HFF-Myc (cell line): ENCODE data around the gene NFATC2.

ENCODE experiments used
- DNase-seq: peaks from one replicate; pipeline ENCODE4 v3.0.0-alpha.2; 2011; ENCODE audit warnings: low read depth; ENCODE audit errors: extremely low read depth
- H3K4me3 ChIP-seq: replicated peaks from 2 replicates; pipeline ENCODE4 v1.5.1; 2011; ENCODE audit warnings: low read depth, mild to moderate bottlenecking, control low read depth, low read length
- TF ChIP-seq, protein P1 (sequence below): IDR thresholded peaks from 2 replicates; pipeline ENCODE4 v1.5.1; 2012; ENCODE audit warnings: mild to moderate bottlenecking, low read depth, low read length, control low read depth; ENCODE audit errors: missing control alignments

Gene NFATC2

DNA sequence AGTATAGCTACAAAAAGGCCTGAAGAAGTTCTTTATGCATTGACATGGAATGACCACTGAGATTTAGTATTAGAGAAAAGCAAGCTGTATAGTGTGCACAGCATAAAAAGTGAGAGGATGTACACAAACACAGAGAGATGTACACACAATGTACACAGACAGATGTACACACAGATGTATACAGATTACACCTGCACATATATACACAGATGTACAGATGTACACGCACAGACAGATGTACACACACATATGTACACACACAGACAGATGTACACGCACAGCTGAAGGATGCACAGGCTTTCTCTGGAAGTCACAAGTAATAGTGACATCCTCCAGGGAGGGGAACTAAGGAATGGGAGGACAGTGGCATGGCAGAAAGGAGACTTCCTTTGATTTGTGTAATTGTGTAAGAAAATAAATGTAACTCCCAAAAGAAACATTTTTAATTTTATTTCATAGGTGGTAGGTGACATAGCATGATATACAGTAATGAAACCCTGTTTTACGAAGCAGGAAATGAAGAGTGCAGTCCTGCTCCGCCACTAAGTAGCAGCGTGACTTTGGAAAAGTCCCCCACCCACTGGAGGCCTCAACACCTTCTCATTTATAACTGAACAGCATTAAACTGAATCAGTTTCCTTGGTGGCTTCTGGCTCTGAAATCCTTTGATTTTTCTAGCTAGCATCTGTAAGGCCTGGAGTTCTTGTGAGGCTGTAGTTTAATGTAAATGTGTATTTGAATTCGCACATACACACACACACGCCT is 14.1 kb downstream of the NFATC2 start:
- no peak for DNase-seq
- TF ChIP-seq, protein P1, sequence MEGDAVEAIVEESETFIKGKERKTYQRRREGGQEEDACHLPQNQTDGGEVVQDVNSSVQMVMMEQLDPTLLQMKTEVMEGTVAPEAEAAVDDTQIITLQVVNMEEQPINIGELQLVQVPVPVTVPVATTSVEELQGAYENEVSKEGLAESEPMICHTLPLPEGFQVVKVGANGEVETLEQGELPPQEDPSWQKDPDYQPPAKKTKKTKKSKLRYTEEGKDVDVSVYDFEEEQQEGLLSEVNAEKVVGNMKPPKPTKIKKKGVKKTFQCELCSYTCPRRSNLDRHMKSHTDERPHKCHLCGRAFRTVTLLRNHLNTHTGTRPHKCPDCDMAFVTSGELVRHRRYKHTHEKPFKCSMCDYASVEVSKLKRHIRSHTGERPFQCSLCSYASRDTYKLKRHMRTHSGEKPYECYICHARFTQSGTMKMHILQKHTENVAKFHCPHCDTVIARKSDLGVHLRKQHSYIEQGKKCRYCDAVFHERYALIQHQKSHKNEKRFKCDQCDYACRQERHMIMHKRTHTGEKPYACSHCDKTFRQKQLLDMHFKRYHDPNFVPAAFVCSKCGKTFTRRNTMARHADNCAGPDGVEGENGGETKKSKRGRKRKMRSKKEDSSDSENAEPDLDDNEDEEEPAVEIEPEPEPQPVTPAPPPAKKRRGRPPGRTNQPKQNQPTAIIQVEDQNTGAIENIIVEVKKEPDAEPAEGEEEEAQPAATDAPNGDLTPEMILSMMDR: no peak
- no peak overlapping the region for H3K4me3 ChIP-seq

DNA sequence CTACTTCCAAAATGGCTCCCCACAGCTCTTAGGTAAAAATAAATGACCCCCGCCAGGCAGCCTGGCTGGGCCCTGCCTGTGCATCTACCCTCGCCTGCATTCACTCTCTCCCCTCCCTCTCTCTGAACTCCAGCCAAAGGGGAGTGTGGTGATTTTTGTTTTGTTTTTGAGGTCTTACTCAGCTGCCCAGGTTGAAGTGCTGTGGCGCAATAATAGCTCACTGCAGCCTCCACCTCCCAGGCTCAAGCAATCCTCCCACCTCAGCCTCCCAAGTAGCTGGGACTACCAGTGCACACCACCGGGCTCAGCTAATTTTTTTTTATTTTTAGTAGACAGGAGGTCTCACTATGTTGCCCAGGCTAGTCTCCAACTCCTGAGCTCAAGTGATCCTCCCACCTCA is 15.8 kb downstream of the NFATC2 start:
- no peak overlapping the region for H3K4me3 ChIP-seq
- DNase-seq: no peak
- TF ChIP-seq, protein P1: no peak

- no peak for DNase-seq
- no peak overlapping the region for H3K4me3 ChIP-seq
- TF ChIP-seq, protein P1: no peak
Measured at GRCh38 chr20:51526106-51526470, 16.4 kb downstream of the NFATC2 start.

- TF ChIP-seq, protein P1: no peak
- no peak for DNase-seq
Measured at GRCh38 chr20:51525241-51526105, 17.0 kb downstream of the NFATC2 start.

GRCh38 chr20:51523276-51524013 is 19.1 kb downstream of the NFATC2 start:
- no peak overlapping the region for H3K4me3 ChIP-seq
- no peak for DNase-seq
- TF ChIP-seq, protein P1: no peak

More at GRCh38 chr20:51525241-51526105, 17.0 kb downstream of the NFATC2 start:
- H3K4me3 ChIP-seq: no peak overlapping the region

- DNase-seq: no peak
- TF ChIP-seq, protein P1: no peak
Measured at GRCh38 chr20:51522207-51522606, 20.3 kb downstream of the NFATC2 start.

More at GRCh38 chr20:51522207-51522606, 20.3 kb downstream of the NFATC2 start:
- H3K4me3 ChIP-seq: no peak overlapping the region
